NCI-H345 treated with DMSO at 0.1 percent for 48 hours (cell line): ENCODE data around the gene ATF4.

Experiments used
- DNase-seq: peaks from one replicate; lab custom pipeline; 2025; ENCODE audit not compliant: unreplicated experiment; lab: John Stamatoyannopoulos, UW

ATF4 gene

GRCh38 chr22:39528080-39528661 is 7.8 kb downstream of the ATF4 start:
- peak; percentile 15 for DNase-seq

- DNase-seq, result peak; percentile 75
Measured at GRCh38 chr22:39528681-39529486, 8.5 kb downstream of the ATF4 start.

DNA sequence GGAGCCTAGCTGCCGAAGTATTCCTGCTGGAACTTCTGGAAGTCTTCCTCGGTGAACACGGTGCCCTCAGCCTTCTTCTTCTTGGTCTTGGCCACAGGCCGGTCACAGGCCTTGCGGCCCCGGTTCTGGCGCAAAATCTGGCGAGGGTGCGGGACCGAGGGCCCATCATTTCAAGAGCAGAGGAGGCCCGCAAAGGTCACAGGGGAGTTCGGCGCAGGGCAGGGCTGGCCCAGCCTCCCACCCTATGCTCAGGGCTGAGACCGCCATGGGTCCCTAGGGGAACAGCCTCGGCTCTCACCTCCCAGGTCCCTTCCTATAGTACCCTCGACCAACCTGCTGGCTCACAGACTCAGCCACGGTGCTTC is 9.1 kb downstream of the ATF4 start:
- no peak for DNase-seq

DNA sequence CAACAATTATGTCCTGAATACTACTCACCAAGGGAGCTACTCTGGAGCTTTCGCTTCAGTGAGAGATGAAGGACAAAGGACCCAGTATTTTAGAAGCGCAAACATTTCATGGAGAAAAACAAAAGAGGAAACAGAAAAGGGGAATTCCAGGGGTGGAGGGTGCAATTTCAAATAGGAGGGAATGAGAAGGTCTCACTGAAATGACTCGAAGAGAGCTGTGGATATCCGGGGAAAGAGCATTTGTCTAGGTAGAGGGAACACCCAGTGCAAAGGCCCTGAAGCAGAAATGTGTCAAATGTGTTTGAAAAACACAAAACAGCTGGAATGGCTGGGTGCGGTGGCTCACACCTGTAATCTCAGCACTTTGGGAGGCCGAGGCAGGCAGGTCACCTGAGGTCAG is 9.8 kb downstream of the ATF4 start:
- DNase-seq, result no peak

GRCh38 chr22:39530692-39531331 is 10.4 kb downstream of the ATF4 start:
- DNase-seq, result no peak

GRCh38 chr22:39532215-39533073 is 12.1 kb downstream of the ATF4 start, which contains the start of gene RPS19BP1:
Gene RPS19BP1 (minus strand): TSS chr22:39532748. CDS start chr22:39532738, 10 bp downstream.
- peak; percentile 96 for DNase-seq

DNA sequence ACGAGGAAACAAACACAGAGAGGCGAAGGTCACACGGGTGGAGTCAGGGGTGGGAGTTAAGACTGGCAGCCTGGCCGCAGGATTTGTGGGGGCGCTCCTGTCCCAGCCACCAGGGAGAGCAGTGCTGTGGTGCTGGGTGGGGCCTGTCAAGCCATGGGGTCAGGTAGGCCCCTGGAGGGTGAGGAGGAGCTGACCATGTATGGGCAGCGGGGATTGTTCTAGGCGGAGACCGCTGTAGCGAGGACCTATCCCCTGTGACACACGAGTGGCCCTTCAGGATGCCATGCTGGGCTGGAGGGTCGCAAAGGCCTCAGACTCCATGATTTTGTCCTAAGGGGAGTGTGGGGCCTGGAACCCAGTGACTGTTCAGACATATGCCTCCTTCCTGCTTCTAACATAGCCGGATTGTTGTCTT is 13.7 kb downstream of the ATF4 start:
- no peak for DNase-seq

DNA sequence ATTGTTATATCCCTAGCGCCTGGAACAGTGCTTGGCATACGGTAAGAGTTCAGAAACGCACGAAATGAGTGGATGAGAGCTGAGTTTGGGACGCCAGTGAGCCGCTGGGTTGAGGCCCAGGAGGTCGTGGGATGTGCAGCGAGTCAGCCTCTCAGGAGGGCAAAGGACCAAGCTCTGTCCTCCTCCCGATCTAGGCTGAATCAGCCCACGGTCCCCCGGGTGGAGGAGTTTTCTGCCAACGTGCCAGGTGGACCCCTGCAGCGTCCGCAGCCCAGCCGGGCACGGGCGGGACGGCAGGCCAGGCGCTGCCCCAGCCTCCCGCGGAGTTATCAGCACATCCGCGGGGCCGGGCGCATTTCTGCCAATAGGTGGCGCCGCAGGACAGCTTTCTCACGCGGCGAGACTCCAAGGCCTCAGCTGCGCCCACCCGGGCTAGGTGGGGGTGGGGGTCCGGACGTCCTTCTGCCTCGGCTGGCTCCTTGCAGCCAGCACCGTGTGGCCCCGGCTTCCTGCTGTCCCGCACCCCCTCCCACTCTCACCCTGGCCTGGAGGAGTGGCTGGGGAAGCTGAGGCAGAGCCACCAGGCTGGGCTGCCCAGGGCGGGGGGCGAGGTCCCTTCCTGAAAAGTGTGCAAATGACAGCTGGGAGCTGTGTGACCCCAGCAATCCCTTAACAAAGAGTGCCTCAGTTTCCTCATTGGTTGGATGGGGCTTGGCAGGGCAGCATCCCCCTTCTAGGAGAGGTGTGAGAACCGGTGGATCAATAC is 14.4 kb downstream of the ATF4 start:
- peak; percentile 48 for DNase-seq

DNA sequence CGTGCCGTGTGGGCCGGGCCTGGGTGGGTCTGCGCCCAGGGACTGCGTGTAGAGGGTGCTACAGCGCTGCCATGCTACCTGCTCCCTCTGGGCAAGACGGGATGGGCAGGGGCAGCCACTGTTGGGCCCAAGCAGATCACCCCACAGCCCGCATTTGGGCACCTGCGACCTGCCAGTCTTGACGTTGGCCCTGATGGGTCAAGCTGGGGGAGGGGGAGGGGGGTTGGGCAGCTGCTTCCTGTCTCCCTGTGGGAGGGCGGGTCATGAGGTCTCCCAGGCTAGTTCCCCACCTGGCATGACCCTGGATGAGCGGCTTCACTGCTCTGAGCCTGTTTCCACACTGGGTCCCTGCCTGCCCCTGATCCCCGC is 15.0 kb downstream of the ATF4 start:
- DNase-seq, result no peak

DNA sequence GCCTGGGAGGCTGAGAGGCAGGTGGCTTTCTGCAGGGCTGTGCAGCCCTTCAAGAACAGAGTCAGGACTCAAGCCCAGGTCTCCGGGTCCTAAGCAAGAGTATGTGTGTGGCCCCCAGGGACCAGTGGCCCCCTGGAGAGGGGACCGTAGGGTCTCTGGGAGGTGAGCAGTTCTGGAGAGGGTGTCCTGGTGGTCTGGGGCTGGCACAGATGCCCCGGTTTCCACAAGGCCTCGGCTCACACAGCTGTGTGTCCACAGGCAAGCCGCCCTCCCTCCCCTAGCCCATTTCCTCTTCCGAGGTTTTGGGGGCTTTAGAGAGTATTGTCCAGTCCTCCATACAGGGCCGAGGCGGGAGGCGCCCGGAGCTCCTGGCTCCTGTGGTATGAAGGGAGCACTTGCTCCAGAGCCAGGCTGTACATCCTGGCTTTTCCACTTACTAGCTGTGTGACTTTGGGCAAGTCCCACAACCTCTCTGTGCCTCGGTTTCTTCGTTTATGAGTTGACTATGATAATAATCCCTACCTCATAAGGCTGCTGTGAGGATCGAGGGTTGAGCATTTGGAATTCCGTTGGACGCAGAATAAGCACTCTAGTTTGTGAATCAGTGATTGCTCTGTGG is 15.6 kb downstream of the ATF4 start:
- DNase-seq, result no peak

DNA sequence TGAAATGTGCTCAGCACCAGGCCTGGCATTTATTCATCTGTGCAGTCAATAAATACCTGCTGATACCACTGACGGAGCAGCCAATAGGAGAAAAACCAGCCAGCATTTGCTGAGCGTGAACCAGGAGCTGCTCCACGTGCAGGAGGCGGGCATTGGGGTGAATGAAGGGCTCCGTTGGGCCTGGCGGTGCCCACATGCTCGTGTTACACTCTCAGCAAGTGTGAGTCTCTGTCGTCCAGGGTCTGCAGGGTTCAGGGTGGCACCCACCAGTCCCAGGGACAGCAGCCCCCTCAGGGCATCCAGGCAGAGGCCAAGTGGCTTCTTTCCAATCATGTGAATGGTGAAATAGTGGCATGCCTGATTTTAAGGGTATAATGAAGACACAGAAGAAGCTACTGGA is 16.3 kb downstream of the ATF4 start:
- DNase-seq, result no peak

GRCh38 chr22:39537975-39538374 is 17.6 kb downstream of the ATF4 start:
- no peak for DNase-seq

GRCh38 chr22:39543095-39543494 is 22.7 kb downstream of the ATF4 start:
- DNase-seq, result no peak

- DNase-seq, result no peak
Measured at GRCh38 chr22:39545386-39546365, 25.3 kb downstream of the ATF4 start.

GRCh38 chr22:39546889-39547586 is 26.7 kb downstream of the ATF4 start:
- DNase-seq, result no peak

GRCh38 chr22:39547587-39547947 is 27.2 kb downstream of the ATF4 start:
- DNase-seq, result no peak

DNA sequence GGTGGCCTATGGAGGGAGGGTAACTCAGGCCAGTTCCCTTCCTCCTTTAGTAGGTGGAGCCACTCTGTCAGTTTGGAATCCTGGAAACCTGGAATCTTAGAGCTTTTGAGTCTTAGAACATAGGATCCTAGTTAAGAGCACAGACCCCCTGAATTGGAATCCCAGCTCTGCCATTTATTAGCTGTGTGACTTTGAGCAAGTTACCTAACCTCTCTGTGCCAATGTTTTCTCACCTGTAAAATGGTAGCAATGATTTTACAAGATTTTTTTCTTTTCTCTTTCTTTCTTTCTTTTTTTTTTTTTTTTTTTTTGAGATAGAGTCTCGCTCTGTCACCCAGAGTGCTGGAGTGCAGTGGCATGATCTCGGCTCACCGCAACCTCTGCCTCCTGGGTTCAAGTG is 33.1 kb downstream of the ATF4 start:
- no peak for DNase-seq

- no peak for DNase-seq
Measured at GRCh38 chr22:39554151-39554550, 33.8 kb downstream of the ATF4 start.
